WERI-Rb-1 (cell line): ENCODE measurements around the gene PLEKHG5.

Experiments
- DNase-seq: peaks from one replicate; pipeline ENCODE4 v3.0.0-alpha.2; 2020
- H3K27ac ChIP-seq: fragments of 250-450 bp; sonication (Bioruptor Pico); 2 replicates; pipeline ENCODE4 v1.5.1; 2020; ENCODE audit warnings: mild to moderate bottlenecking, moderate library complexity
- H3K27me3 ChIP-seq: fragments of 250-450 bp; sonication (Bioruptor Pico); 2 replicates; pipeline ENCODE4 v1.5.1; 2021; ENCODE audit warnings: mild to moderate bottlenecking, low read depth, moderate library complexity; ENCODE audit not compliant: insufficient read depth, severe bottlenecking
- H3K36me3 ChIP-seq: fragments of 250-450 bp; sonication (Bioruptor Pico); 2 replicates; pipeline ENCODE4 v1.5.1; 2020; ENCODE audit warnings: mild to moderate bottlenecking, moderate library complexity
- H3K4me3 ChIP-seq: 2 replicates; pipeline ENCODE4 v1.5.1; 2011; ENCODE audit warnings: low read depth, mild to moderate bottlenecking, control low read depth, low read length
- H3K9me3 ChIP-seq: fragments of 250-450 bp; sonication (Bioruptor Pico); 2 replicates; pipeline ENCODE4 v1.5.1; 2021; ENCODE audit warnings: mild to moderate bottlenecking, moderate library complexity; ENCODE audit not compliant: severe bottlenecking
- CTCF ChIP-seq: IDR thresholded peaks from 2 replicates; pipeline ENCODE4 v1.5.1; 2011; ENCODE audit warnings: low read depth, mild to moderate bottlenecking, control low read depth, inconsistent platforms, low read length

PLEKHG5 gene

DNA sequence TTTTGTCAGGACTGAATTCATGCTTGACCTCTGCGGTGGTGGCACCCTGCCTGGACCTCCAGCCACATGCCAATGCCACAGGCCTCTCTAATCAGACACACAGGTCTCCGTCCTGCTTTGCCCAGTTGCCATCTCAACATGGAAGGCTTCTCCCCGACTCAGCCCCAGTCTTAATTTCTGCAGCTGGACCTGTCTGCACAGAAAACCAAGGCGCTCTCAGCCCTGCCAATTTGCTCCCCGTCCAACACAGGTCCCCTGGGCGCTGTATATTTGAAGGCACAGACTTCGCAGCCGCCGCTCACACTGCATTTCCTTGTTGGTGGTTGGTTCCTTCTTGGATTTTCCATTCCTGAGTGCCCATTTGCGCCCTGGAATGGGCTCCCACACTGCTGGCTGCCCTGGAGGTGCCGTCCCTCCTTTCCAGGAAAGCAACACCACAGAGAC is 28.0 kb upstream of the PLEKHG5 start:
- Histone ChIP-seq H3K9me3 (no peaks in the 10 kb centered on the region), H3K27ac (peak overlapping the region; percentile 71), H3K27me3 (no peaks in the 10 kb centered on the region), H3K36me3 (peaks cover 19% of the 10 kb centered on the region), H3K4me3 (no peak overlapping the region)
- TF ChIP-seq CTCF, result no peak
- DNase-seq, result no peak

DNA sequence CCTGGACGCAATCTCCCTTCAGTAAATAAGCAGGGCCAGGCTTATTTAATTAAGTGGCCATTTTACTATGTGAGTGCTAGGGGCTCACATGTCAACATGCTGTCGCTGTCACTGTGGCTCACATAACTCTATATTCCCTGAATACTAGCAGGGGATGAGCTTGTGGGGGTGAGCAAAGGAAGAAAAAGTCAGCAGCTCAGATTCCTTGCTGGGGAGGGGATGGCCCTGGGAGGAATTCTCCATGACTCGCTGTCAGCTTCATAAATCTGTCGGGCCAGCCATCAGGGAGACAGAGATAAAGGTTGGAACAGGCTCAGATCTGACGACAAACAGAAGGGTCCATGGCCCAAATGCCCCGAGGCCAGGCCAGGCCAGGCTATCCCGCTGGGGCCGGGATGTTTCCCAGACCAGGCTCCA is 26.0 kb upstream of the PLEKHG5 start:
- Histone ChIP-seq H3K27me3 (no peaks in the 10 kb centered on the region), H3K36me3 (peaks cover 10% of the 10 kb centered on the region), H3K4me3 (no peak overlapping the region), H3K27ac (no peak overlapping the region), H3K9me3 (no peaks in the 10 kb centered on the region)
- DNase-seq, result no peak
- TF ChIP-seq CTCF, result no peak

- H3K27me3 ChIP-seq, result no peaks in the 10 kb centered on the region
- no peak overlapping the region for H3K4me3 ChIP-seq
- no peak for DNase-seq
- H3K27ac ChIP-seq, result no peak overlapping the region
- no peak for TF ChIP-seq CTCF
- 0 out of 2 replicates have a peak, but pooled peaks cover under 1% of the 10 kb centered on the region for H3K36me3 ChIP-seq
- H3K9me3 ChIP-seq, result no peaks in the 10 kb centered on the region
These were observed 24.3 kb upstream of the PLEKHG5 start for GRCh38 chr1:6515771-6516170.

GRCh38 chr1:6513320-6513801 is 21.9 kb upstream of the PLEKHG5 start:
- DNase-seq, result peak; percentile 75
- H3K27ac ChIP-seq, result peak overlapping the region; percentile 76

DNA sequence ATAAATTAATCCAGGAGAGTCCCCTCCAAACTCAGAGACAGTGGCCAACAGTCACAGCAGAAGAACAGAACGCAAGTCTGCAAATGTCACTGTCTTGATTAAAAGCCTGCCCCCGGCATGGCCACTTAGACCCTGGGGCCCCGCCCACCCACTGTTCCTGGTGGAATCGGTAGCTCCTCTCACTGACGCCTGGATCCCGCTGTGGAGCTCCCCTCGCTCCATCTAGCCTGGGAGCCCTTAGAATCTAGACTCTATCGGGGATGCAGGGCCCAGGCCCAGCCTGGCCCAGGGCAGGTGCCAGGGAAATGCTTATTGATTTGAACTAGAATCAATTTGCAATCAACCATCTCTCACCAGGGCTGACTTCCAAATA is 21.4 kb upstream of the PLEKHG5 start:
- peak; percentile 57 for DNase-seq
- Histone ChIP-seq H3K27me3 (no peaks in the 10 kb centered on the region), H3K27ac (peak overlapping the region; percentile 76), H3K36me3 (no peaks in the 10 kb centered on the region), H3K9me3 (no peaks in the 10 kb centered on the region), H3K4me3 (no peak overlapping the region)
- TF ChIP-seq CTCF, result no peak

More at GRCh38 chr1:6513320-6513801, 21.9 kb upstream of the PLEKHG5 start:
- no peaks in the 10 kb centered on the region for H3K36me3 ChIP-seq
- no peaks in the 10 kb centered on the region for H3K9me3 ChIP-seq
- peak; percentile 46; the same call in 1 of the 2 replicates for TF ChIP-seq CTCF
- H3K27me3 ChIP-seq, result no peaks in the 10 kb centered on the region
- H3K4me3 ChIP-seq, result no peak overlapping the region
